Measurements from ENCODE around the gene FAM193B. TPM values are rescaled to one million over a fixed set of nuclear protein-coding genes. Genes with fewer than 3 reads are reported as not detected.
A peak's percentile ranks its signal among the peaks of the same experiment; 100 is the strongest.

FAM193B gene
- total RNA-seq, 1 experiment from 2014 or later: 72.9 TPM

GRCh38 chr5:177500685-177501522, 53.5 kb downstream of the FAM193B start:
- CTCF ChIA-PET: interaction anchor here (0.6 to 2.3 kb wide), 16 partner anchors 16 to 414 kb away, joined by 3 to 15 read pairs (median 4); partner anchors contain the start of genes DDX41, FGFR4 and TMED9
- POLR2A ChIA-PET: no interaction called here

DNA sequence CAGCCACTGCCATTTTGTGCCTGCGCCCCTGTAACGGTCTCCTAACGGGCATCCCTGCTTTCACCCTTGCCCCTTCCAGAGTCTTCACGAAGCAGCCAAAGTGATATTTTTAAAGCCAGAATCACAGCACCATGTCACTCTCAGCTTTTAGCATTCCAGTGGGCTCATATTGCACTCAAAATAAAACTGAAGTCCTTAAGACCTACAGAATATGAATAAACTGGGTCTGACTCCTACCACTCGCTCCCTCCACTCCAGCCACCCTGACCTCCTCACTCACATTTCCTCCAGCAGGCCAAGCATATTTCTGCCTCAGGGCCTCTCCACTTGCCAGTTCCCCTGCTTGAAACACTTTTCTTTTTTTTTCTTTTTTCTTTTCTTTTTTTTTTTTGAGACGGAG, 54.5 kb downstream of the FAM193B start:
- Histone ChIP-seq H3K4me1 (peaks cover 23% of the 10 kb centered on the region), H3K9me3 (no peaks in the 10 kb centered on the region), H3K27me3 (replicated peaks; ENCODE audit: control insufficient read depth, insufficient read depth, low read length) (no peaks in the 10 kb centered on the region), H3K36me3 (ENCODE audit: control insufficient read depth, insufficient read depth, low read length) (peaks cover 2% of the 10 kb centered on the region; the same call in 1 of the 2 replicates), H3K4me3 (ENCODE audit: low read depth, low read length) (no peak overlapping the region)
- BruUV-seq (replicated peaks): no TSS peak
- H3K27me3 Mint-ChIP-seq (ENCODE audit: insufficient read depth, unreplicated experiment): peaks cover 11% of the 10 kb centered on the region
- TF ChIP-seq CTCF (IDR thresholded peaks at IDR 0.05; ENCODE audit: insufficient read depth in 1 of 2, low read depth in 1 of 2, low read length in 1 of 2, severe bottlenecking in 1 of 2, unreplicated experiment in 1 of 2): no peak
- no peaks in the 10 kb centered on the region for H3K9me3 Mint-ChIP-seq (ENCODE audit: unreplicated experiment)
- ChIA-PET POLR2A (no interaction called here), CTCF (interaction anchor here (0.7 to 2.3 kb wide), 3 partner anchors 42 to 95 kb away, joined by 4 to 15 read pairs (median 9); partner anchors contain the start of gene TMED9)
- peak overlapping the region; percentile 23 for H3K4me3 Mint-ChIP-seq (ENCODE audit: unreplicated experiment)
- H3K4me1 Mint-ChIP-seq (ENCODE audit: low read depth, unreplicated experiment): peaks cover 27% of the 10 kb centered on the region
- intact Hi-C loops (cut with micrococcal nuclease; ENCODE audit: unreplicated experiment): no loop called here
- no peak for DNase-seq
- H3K36me3 Mint-ChIP-seq (ENCODE audit: insufficient read depth, unreplicated experiment): peaks cover 7% of the 10 kb centered on the region
- H3K27ac Mint-ChIP-seq (ENCODE audit: unreplicated experiment): no peak overlapping the region

More at GRCh38 chr5:177500685-177501522, 53.5 kb downstream of the FAM193B start:
- peaks cover 12% of the 10 kb centered on the region for H3K4me1 ChIP-seq
- no peaks in the 10 kb centered on the region for H3K36me3 ChIP-seq (ENCODE audit: control insufficient read depth, insufficient read depth, low read length)
- H3K9me3 ChIP-seq: no peaks in the 10 kb centered on the region
- Mint-ChIP-seq H3K27ac (ENCODE audit: unreplicated experiment) (no peak overlapping the region), H3K4me3 (ENCODE audit: unreplicated experiment) (no peak overlapping the region), H3K4me1 (ENCODE audit: low read depth, unreplicated experiment) (peaks cover 26% of the 10 kb centered on the region), H3K27me3 (ENCODE audit: insufficient read depth, unreplicated experiment) (peaks cover 11% of the 10 kb centered on the region), H3K9me3 (ENCODE audit: unreplicated experiment) (no peaks in the 10 kb centered on the region), H3K36me3 (ENCODE audit: insufficient read depth, unreplicated experiment) (peaks cover 7% of the 10 kb centered on the region)
- intact Hi-C loops (cut with micrococcal nuclease; ENCODE audit: unreplicated experiment): loop anchor here (1.0 kb wide), 3 partner anchors 13 to 97 kb away; no protein-coding TSS in a partner anchor
- H3K4me3 ChIP-seq (ENCODE audit: low read depth, low read length): no peak overlapping the region
- BruUV-seq (replicated peaks): no TSS peak
- DNase-seq: peak; percentile 88 to 92
- H3K27me3 ChIP-seq (replicated peaks; ENCODE audit: control insufficient read depth, insufficient read depth, low read length): no peaks in the 10 kb centered on the region
- TF ChIP-seq CTCF (IDR thresholded peaks at IDR 0.05; ENCODE audit: insufficient read depth in 1 of 2, low read depth in 1 of 2, low read length in 1 of 2, severe bottlenecking in 1 of 2, unreplicated experiment in 1 of 2): peak; percentile 91 to 98

GRCh38 chr5:177498013-177498787, 56.2 kb downstream of the FAM193B start:
- ChIA-PET CTCF (interaction anchor here (0.6 to 3.0 kb wide), 11 partner anchors 9 to 189 kb away, joined by 3 to 29 read pairs (median 8); no protein-coding TSS in a partner anchor), POLR2A (interaction anchor here (0.6 to 1.8 kb wide), 13 partner anchors 10 to 411 kb away, joined by 3 to 8 read pairs (median 4); partner anchors contain the start of genes FGFR4 and GRK6)
- Mint-ChIP-seq H3K36me3 (ENCODE audit: insufficient read depth, unreplicated experiment) (peaks cover 7% of the 10 kb centered on the region), H3K27ac (ENCODE audit: unreplicated experiment) (peak overlapping the region; percentile 63), H3K4me1 (ENCODE audit: low read depth, unreplicated experiment) (peaks cover 27% of the 10 kb centered on the region), H3K4me3 (ENCODE audit: unreplicated experiment) (peak overlapping the region; percentile 89), H3K27me3 (ENCODE audit: insufficient read depth, unreplicated experiment) (peaks cover 11% of the 10 kb centered on the region), H3K9me3 (ENCODE audit: unreplicated experiment) (no peaks in the 10 kb centered on the region)
- Histone ChIP-seq H3K27me3 (replicated peaks; ENCODE audit: control insufficient read depth, insufficient read depth, low read length) (no peaks in the 10 kb centered on the region), H3K4me1 (peaks cover 25% of the 10 kb centered on the region), H3K4me3 (ENCODE audit: low read depth, low read length) (peak overlapping the region; percentile 28), H3K36me3 (ENCODE audit: control insufficient read depth, insufficient read depth, low read length) (peaks cover 2% of the 10 kb centered on the region; the same call in 1 of the 2 replicates), H3K9me3 (no peaks in the 10 kb centered on the region)
- DNase-seq: no peak
- intact Hi-C loops (cut with micrococcal nuclease; ENCODE audit: unreplicated experiment): no loop called here
- no TSS peak for BruUV-seq (replicated peaks)
- no peak for TF ChIP-seq CTCF (IDR thresholded peaks at IDR 0.05; ENCODE audit: insufficient read depth in 1 of 2, low read depth in 1 of 2, low read length in 1 of 2, severe bottlenecking in 1 of 2, unreplicated experiment in 1 of 2)

All from Caco-2 (cell line).